Breast epithelium (tissue), 4 donors: Measurements from ENCODE around the gene DNAH17. TPM values are rescaled to one million over a fixed set of nuclear protein-coding genes. Genes with fewer than 3 reads are reported as not detected.

Experiments used
- DNase-seq, 2 donors: peaks; one replicate each; pipeline ENCODE4 v3.0.0-alpha.2; 2019; ENCODE audit warnings: low spot score in 2 of 2
- H3K27ac ChIP-seq, 2 donors: fragments of 200-600 bp; sonication (generic) in 1 of 2; one replicate each; pipeline ENCODE4 v1.5.1; 2016 to 2019; ENCODE audit warnings: mild to moderate bottlenecking in 1 of 2
- H3K27me3 ChIP-seq, 2 donors: fragments of 200-600 bp; sonication (generic) in 1 of 2; one replicate each; pipeline versions ENCODE4 v1.5.1 to v1.6.0; 2017 to 2019; ENCODE audit warnings: control low read depth in 1 of 2, mild to moderate bottlenecking in 1 of 2
- H3K36me3 ChIP-seq: fragments of 200-600 bp; one replicate; pipeline ENCODE4 v1.5.1; 2019
- H3K4me1 ChIP-seq, 2 donors: fragments of 200-600 bp; sonication (generic); one replicate each; pipeline ENCODE4 v1.5.1; 2016 to 2019; ENCODE audit warnings: control low read depth in 1 of 2
- H3K4me3 ChIP-seq, 3 donors: fragments of 200-600 bp; sonication (generic); 1 replicate in 2 of 3; 2 replicates in 1 of 3; pipeline ENCODE4 v1.5.1; 2016 to 2019; ENCODE audit warnings: mild to moderate bottlenecking in 3 of 3, moderate library complexity in 2 of 3
- H3K9me3 ChIP-seq, 2 donors: fragments of 200-600 bp; sonication (generic) in 1 of 2; one replicate each; pipeline ENCODE4 v1.5.1; 2016 to 2019; ENCODE audit warnings: control low read depth in 1 of 2
- POLR2A ChIP-seq: fragments of 450-650 bp; IDR thresholded peaks from one replicate; pipeline ENCODE4 v1.6.1; 2016; ENCODE audit warnings: antibody characterized with exemption, mild to moderate bottlenecking, moderate library complexity
- POLR2AphosphoS5 ChIP-seq, 3 donors: sonication (generic); formaldehyde crosslinking; IDR thresholded peaks; one replicate each; pipeline ENCODE4 v1.6.1; 2017; ENCODE audit warnings: antibody characterized with exemption in 3 of 3
- intact Hi-C: fragments of 100-400 bp; cut with DNase I; formaldehyde crosslinking; loops from one replicate; pipeline ENCODE4 v1.15.1; 2023; ENCODE audit warnings: low total_unique reads
- total RNA-seq, 3 donors: library from RNA; depleted of rRNA; stranded (reverse); fragments of >200 nt; gene quantifications; one replicate each; pipeline ENCODE4 v1.1.0, GENCODE V29; 2016
- TF ChIP-seq, protein P1 (sequence below), 3 donors: fragments of 450-650 bp; IDR thresholded peaks; one replicate each; pipeline ENCODE4 v1.5.1; 2016 to 2017; ENCODE audit warnings: antibody characterized with exemption in 3 of 3, mild to moderate bottlenecking in 3 of 3, moderate library complexity in 3 of 3

Gene DNAH17
- total RNA-seq, 3 donors from 2014 or later, result 0.15 to 0.33 TPM; not detected in 1

- intact Hi-C loops, result no loop called here
- peak overlapping the region; percentile 90 to 95 for H3K27ac ChIP-seq
- no peaks in the 10 kb centered on the region for H3K9me3 ChIP-seq
- H3K4me3 ChIP-seq, result peak overlapping the region; percentile 77 to 100 (median 88)
- no peaks in the 10 kb centered on the region for H3K27me3 ChIP-seq
- H3K4me1 ChIP-seq, result peaks cover 12 to 34% of the 10 kb centered on the region in 2 donors
- TF ChIP-seq POLR2AphosphoS5 (IDR thresholded peaks at IDR 0.05) (no peak), POLR2A (no peak)
- TF ChIP-seq, protein P1, sequence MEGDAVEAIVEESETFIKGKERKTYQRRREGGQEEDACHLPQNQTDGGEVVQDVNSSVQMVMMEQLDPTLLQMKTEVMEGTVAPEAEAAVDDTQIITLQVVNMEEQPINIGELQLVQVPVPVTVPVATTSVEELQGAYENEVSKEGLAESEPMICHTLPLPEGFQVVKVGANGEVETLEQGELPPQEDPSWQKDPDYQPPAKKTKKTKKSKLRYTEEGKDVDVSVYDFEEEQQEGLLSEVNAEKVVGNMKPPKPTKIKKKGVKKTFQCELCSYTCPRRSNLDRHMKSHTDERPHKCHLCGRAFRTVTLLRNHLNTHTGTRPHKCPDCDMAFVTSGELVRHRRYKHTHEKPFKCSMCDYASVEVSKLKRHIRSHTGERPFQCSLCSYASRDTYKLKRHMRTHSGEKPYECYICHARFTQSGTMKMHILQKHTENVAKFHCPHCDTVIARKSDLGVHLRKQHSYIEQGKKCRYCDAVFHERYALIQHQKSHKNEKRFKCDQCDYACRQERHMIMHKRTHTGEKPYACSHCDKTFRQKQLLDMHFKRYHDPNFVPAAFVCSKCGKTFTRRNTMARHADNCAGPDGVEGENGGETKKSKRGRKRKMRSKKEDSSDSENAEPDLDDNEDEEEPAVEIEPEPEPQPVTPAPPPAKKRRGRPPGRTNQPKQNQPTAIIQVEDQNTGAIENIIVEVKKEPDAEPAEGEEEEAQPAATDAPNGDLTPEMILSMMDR (IDR thresholded peaks at IDR 0.05), result no peak
- no peaks in the 10 kb centered on the region for H3K36me3 ChIP-seq
- no peak for DNase-seq
These were observed 198.1 kb downstream of the DNAH17 start for GRCh38 chr17:78379131-78379491.

GRCh38 chr17:78378225-78379130 lies 198.7 kb downstream of the DNAH17 start, which contains the start of gene PGS1:
Gene PGS1, plus strand, starts transcription at chr17:78378649. Its CDS starts 17 bp downstream, at chr17:78378666.
- DNase-seq, result peak; percentile 64 to 79
- H3K4me1 ChIP-seq, result peaks cover 11 to 31% of the 10 kb centered on the region in 2 donors

GRCh38 chr17:78377858-78378224 lies 199.4 kb downstream of the DNAH17 start:
- Histone ChIP-seq H3K4me1 (peaks cover 9 to 30% of the 10 kb centered on the region in 2 donors), H3K36me3 (no peaks in the 10 kb centered on the region), H3K27me3 (no peaks in the 10 kb centered on the region), H3K27ac (peak overlapping the region; percentile 90 to 95), H3K4me3 (peak overlapping the region; percentile 77 to 100 (median 88)), H3K9me3 (no peaks in the 10 kb centered on the region)
- DNase-seq, result no peak
- intact Hi-C loops, result no loop called here
- TF ChIP-seq, protein P1 (IDR thresholded peaks at IDR 0.05), result no peak
- TF ChIP-seq POLR2AphosphoS5 (IDR thresholded peaks at IDR 0.05) (no peak), POLR2A (no peak)

More at GRCh38 chr17:78378225-78379130, 198.7 kb downstream of the DNAH17 start, which contains the start of gene PGS1:
- Histone ChIP-seq H3K4me3 (peak within 1 kb of the TSS; percentile 77 to 100 (median 88)), H3K27me3 (no peaks in the 10 kb centered on the region), H3K36me3 (no peaks in the 10 kb centered on the region), H3K27ac (peak within 1 kb of the TSS; percentile 90 to 95), H3K9me3 (no peaks in the 10 kb centered on the region)
- intact Hi-C loops, result no loop called here
- TF ChIP-seq POLR2AphosphoS5 (IDR thresholded peaks at IDR 0.05) (peak; percentile 87 to 98 (median 93)), POLR2A (peak; percentile 16)
- TF ChIP-seq, protein P1 (IDR thresholded peaks at IDR 0.05), result peak in 1 of 3 donors; percentile 15

- Histone ChIP-seq H3K9me3 (no peaks in the 10 kb centered on the region), H3K36me3 (no peaks in the 10 kb centered on the region), H3K27me3 (no peaks in the 10 kb centered on the region), H3K4me3 (no peak overlapping the region), H3K27ac (peak overlapping the region; percentile 65 to 94), H3K4me1 (peaks cover 9 to 20% of the 10 kb centered on the region in 2 donors)
- DNase-seq, result no peak
- TF ChIP-seq POLR2A (no peak), POLR2AphosphoS5 (IDR thresholded peaks at IDR 0.05) (no peak)
- TF ChIP-seq, protein P1 (IDR thresholded peaks at IDR 0.05), result no peak
- intact Hi-C loops, result no loop called here
These were observed 201.0 kb downstream of the DNAH17 start for GRCh38 chr17:78376161-78376560.
